Stomach (tissue), 4 donors: Measurements from ENCODE around the gene FAM171A1.

ENCODE experiments used
- EP300 ChIP-seq: sonication (generic); formaldehyde crosslinking; IDR thresholded peaks from one replicate; pipeline ENCODE4 v1.6.1; 2017; ENCODE audit warnings: antibody characterized with exemption
- POLR2A ChIP-seq, 4 donors: fragments of 450-650 bp; IDR thresholded peaks; one replicate each; pipeline ENCODE4 v1.6.1; 2016; ENCODE audit warnings: antibody characterized with exemption in 4 of 4, control low read depth in 2 of 4, mild to moderate bottlenecking in 1 of 4, moderate library complexity in 1 of 4
- POLR2AphosphoS5 ChIP-seq, 3 donors: sonication (generic); formaldehyde crosslinking; IDR thresholded peaks; one replicate each; pipeline ENCODE4 v1.6.1; 2016; ENCODE audit warnings: antibody characterized with exemption in 3 of 3
- TF ChIP-seq, protein P1 (sequence below), 7 experiments: fragments of 450-650 bp in 4 of 7; fragments of 200-600 bp in 3 of 7; sonication (generic) in 3 of 7; IDR thresholded peaks; one replicate each; pipeline ENCODE4 v1.5.1; 2016 to 2019; ENCODE audit warnings: antibody characterized with exemption in 7 of 7, control low read depth in 2 of 7, mild to moderate bottlenecking in 1 of 7

DNA sequence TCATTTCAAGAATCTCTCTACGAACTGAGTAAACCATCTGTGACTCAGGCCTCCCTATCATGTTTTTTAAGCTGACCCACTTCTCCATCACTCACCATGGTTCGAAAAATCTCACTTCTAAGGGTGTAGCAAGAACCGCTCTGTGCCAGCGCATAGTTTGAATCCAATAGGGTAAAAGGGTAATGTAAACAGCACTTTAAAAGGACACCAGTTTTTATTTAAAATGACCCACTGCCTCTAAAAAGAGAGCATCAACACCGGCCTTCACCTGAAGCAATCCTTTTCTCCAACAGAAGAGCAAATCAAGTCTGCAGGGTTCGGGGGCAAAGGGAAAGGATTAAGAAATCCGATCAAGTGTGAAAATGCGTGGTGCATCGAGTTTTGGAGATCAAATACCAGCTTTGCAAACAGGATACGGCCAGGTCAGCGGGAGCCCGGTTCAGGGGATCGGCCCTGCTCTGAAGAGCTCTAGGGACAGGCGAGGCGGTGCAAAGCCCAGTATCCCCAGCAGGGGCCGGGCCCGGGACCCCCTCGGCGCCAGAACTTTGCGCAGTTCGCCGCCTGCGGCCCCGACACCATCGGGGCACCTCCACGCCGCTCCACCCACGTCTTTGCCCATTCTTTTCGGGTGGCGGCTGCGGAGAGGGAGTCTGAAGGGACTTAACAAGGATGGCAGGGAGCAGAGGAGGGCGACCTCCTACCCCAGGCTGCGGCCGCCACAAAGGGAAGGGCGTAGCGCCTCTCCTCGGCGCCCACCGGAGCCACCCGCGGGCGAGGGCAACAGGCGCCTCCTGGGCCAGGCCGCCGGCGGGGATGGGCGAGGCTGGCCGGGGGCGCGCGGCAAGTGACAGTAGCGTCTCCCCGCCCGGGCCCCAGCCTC, 203.4 kb downstream of the FAM171A1 start:
- TF ChIP-seq, protein P1, sequence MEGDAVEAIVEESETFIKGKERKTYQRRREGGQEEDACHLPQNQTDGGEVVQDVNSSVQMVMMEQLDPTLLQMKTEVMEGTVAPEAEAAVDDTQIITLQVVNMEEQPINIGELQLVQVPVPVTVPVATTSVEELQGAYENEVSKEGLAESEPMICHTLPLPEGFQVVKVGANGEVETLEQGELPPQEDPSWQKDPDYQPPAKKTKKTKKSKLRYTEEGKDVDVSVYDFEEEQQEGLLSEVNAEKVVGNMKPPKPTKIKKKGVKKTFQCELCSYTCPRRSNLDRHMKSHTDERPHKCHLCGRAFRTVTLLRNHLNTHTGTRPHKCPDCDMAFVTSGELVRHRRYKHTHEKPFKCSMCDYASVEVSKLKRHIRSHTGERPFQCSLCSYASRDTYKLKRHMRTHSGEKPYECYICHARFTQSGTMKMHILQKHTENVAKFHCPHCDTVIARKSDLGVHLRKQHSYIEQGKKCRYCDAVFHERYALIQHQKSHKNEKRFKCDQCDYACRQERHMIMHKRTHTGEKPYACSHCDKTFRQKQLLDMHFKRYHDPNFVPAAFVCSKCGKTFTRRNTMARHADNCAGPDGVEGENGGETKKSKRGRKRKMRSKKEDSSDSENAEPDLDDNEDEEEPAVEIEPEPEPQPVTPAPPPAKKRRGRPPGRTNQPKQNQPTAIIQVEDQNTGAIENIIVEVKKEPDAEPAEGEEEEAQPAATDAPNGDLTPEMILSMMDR (IDR thresholded peaks at IDR 0.05), result peak in 2 of 7 experiments; percentile 10 to 30
- no peak for TF ChIP-seq POLR2AphosphoS5 (IDR thresholded peaks at IDR 0.05)
- no peak for TF ChIP-seq POLR2A (IDR thresholded peaks at IDR 0.05)
- no peak for TF ChIP-seq EP300
